NB4 (cell line): ENCODE data around the gene XDH.

Source experiments
- CTCF ChIP-seq: IDR thresholded peaks from one replicate; pipeline ENCODE4 v1.5.1; 2012; ENCODE audit warnings: low read depth, low read length
- MAX ChIP-seq: IDR thresholded peaks from 2 replicates; pipeline ENCODE4 v1.6.1; 2011; ENCODE audit warnings: low read depth, low read length
- MYC ChIP-seq: IDR thresholded peaks from 2 replicates; pipeline ENCODE4 v1.6.1; 2011; ENCODE audit warnings: low read depth, low read length
- POLR2A ChIP-seq: IDR thresholded peaks from 2 replicates; pipeline ENCODE4 v1.6.1; 2011; ENCODE audit warnings: mild to moderate bottlenecking; ENCODE audit not compliant: insufficient read length; ENCODE audit errors: extremely low read depth

- no peak for TF ChIP-seq MAX
- TF ChIP-seq CTCF = no peak
- TF ChIP-seq POLR2A = no peak
- no peak for TF ChIP-seq MYC
Measured at GRCh38 chr2:31334311-31335026, 80.1 kb downstream of the XDH start.
